Measurements from ENCODE around the gene SMIM22. TPM values are rescaled to one million over a fixed set of nuclear protein-coding genes. Genes with fewer than 3 reads are reported as not detected.

The SMIM22 gene
- total and polyA plus RNA-seq, 2 of the 8 experiments (the other 6 are each of a cell fraction or from before 2014, with no cell fraction given) = not detected

GRCh38 chr16:4755687-4756086 lies 39.5 kb upstream of the SMIM22 start:
- H3K23me2 ChIP-seq (ENCODE audit: low read depth, low read length) = no peaks in the 10 kb centered on the region
- POLR2A ChIA-PET (ENCODE audit: partially characterized antibody) = interaction anchor here (0.7 to 1.4 kb wide), 2 partner anchors 11 kb away, joined by 3 read pairs; partner anchors contain the start of gene ZNF500
- no peak overlapping the region for H3K14ac ChIP-seq (ENCODE audit: insufficient read length)
- no peaks in the 10 kb centered on the region for H3K27me3 ChIP-seq (replicated peaks in 1 of 4; ENCODE audit: control insufficient read depth in 3 of 4, extremely low read depth in 1 of 4, insufficient read depth in 3 of 4, low read length in 3 of 4)
- no peak for FAIRE-seq
- peaks cover 3 to 9% of the 10 kb centered on the region in 2 experiments for H4K20me1 ChIP-seq (replicated peaks in 1 of 2; ENCODE audit: control insufficient read depth in 1 of 2, insufficient read depth in 2 of 2, low read length in 2 of 2)
- 92% methylated on average over 6 of the region's 6 CpGs; no CpG with 5 or more reads in 1 of the 2 experiments for WGBS, 2 experiments (ENCODE audit: extremely low coverage in 1 of 2, insufficient coverage in 1 of 2, insufficient read length in 1 of 2, insufficient replicate concordance in 2 of 2, low coverage in 1 of 2, low lambda C conversion rate in 2 of 2, missing lambda C conversion rate in 1 of 2)
- TF ChIP-seq KDM1A (IDR thresholded peaks at IDR 0.05; ENCODE audit: borderline replicate concordance, low read length) = peak; percentile 42; the same call in 1 of the 2 replicates
- TF ChIP-seq YY1 (IDR thresholded peaks at IDR 0.05; ENCODE audit: low read depth, low read length) = no peak
- H3K56ac ChIP-seq (replicated peaks; ENCODE audit: insufficient read length, low read depth, low read length) = no peak overlapping the region
- H3K4me3 ChIP-seq (ENCODE audit: extremely low read depth in 1 of 4, insufficient read depth in 2 of 4, low read depth in 3 of 4, low read length in 4 of 4) = no peak overlapping the region
- no peak overlapping the region for H2BK12ac ChIP-seq (ENCODE audit: low read depth, low read length)
- no peak overlapping the region for H2AFZ ChIP-seq (ENCODE audit: low read length)
- CTCF ChIA-PET (ENCODE audit: partially characterized antibody) = no interaction called here
- no peak overlapping the region for H3K23ac ChIP-seq (ENCODE audit: insufficient read length)
- H3K79me2 ChIP-seq (ENCODE audit: control insufficient read depth in 1 of 2, insufficient read depth in 2 of 2, low read length in 2 of 2) = no peaks in the 10 kb centered on the region
- peaks cover 0 to 5% of the 10 kb centered on the region in 2 experiments; a peak in 1 of 4 replicates for H3K9me3 ChIP-seq (ENCODE audit: insufficient read depth in 2 of 2, low read depth in 1 of 2, low read length in 1 of 2)
- H2BK120ac ChIP-seq (replicated peaks; ENCODE audit: low read depth, low read length) = no peak overlapping the region
- H3K18ac ChIP-seq (ENCODE audit: extremely low read depth, low read length) = no peak overlapping the region
- no peak overlapping the region for H3K4me2 ChIP-seq (ENCODE audit: insufficient read depth in 1 of 2, low read depth in 2 of 2, low read length in 2 of 2)
- H3K4me1 ChIP-seq (replicated peaks in 1 of 4; ENCODE audit: control insufficient read depth in 3 of 4, insufficient read depth in 4 of 4, low read length in 3 of 4) = no peaks in the 10 kb centered on the region
- H2BK20ac ChIP-seq (ENCODE audit: low read length) = no peak overlapping the region
- no peak overlapping the region for H4K91ac ChIP-seq (replicated peaks; ENCODE audit: insufficient read length, low read length)
- H3K9ac ChIP-seq (replicated peaks in 1 of 4; ENCODE audit: extremely low read depth in 1 of 4, low read depth in 3 of 4, low read length in 3 of 4) = no peak overlapping the region
- peaks cover 14 to 53% (median 36%) of the 10 kb centered on the region in 4 experiments; a peak in 7 of 8 replicates for H3K36me3 ChIP-seq (ENCODE audit: control insufficient read depth in 2 of 4, insufficient read depth in 4 of 4, low read length in 3 of 4)
- no peak overlapping the region for H4K5ac ChIP-seq (ENCODE audit: insufficient read length, low read depth, low read length)
- H4K8ac ChIP-seq (ENCODE audit: extremely low read depth, insufficient read depth, low read length) = no peak overlapping the region
- H2BK5ac ChIP-seq (ENCODE audit: low read depth, low read length) = no peak overlapping the region
- H2AK5ac ChIP-seq (ENCODE audit: low read depth, low read length) = no peak overlapping the region
- H3K4ac ChIP-seq (replicated peaks; ENCODE audit: insufficient read length, low read depth, low read length) = no peak overlapping the region
- H2BK15ac ChIP-seq (ENCODE audit: low read length) = no peak overlapping the region
- no peak overlapping the region for H3K27ac ChIP-seq (ENCODE audit: low read depth, low read length)
- DNase-seq (ENCODE audit: low read depth in 1 of 2, low spot score in 2 of 2) = no peak
- no peaks in the 10 kb centered on the region; the same call in none of the 2 replicates for H3K79me1 ChIP-seq (ENCODE audit: low read depth, low read length)

Data from H1 (cell line).